ENCODE data around the gene PRKG1. TPM values are rescaled to one million over a fixed set of nuclear protein-coding genes. Genes with fewer than 3 reads are reported as not detected.

Gene PRKG1
- total RNA-seq, 2 donors from 2014 or later, result 31.5 to 34.7 TPM

- intact Hi-C loops (cut with DNase I), result no loop called here
- DNase-seq, result no peak
- ATAC-seq, result no peak
Observed at GRCh38 chr10:52105301-52105700, 1031.0 kb downstream of the PRKG1 start.

DNA sequence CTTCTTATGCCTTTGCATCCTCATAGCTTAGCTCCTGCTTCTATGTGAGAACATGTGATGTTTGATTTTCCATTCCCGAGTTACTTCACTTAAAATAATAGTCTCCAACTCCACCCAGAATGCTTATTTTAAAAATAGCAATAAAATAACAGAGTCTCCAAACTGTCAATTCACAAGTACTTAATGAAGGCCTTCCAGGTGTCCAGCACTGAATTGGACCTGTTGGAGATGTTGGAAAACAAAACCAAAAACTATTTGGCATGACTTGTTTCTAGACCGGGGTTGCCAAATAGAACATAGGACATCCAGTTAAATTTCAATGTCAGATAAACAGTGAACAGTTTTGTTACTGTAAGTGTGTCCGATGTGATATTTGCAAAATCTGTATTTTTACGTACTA, 1031.7 kb downstream of the PRKG1 start:
- no peak for DNase-seq
- no peak for ATAC-seq
- intact Hi-C loops (cut with DNase I), result no loop called here

DNA sequence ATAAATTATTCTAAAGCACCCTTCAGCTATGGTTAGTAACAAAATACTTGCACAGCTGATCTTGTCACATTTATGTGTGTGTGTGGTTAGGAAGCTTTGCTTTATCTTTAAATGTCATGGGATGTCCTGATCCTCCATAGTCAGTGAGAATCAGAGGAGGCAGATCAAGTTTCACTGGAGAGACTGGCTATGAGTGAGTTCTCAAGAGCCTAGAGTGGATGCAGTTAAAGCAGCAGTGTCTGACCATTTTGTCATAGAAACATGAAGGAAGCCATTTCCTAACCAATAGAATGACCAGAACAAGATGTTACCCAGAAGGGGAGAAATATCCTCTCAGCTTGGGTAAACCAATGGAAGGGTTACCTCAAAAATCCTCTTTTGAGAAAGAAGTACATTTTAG, 1032.6 kb downstream of the PRKG1 start:
- intact Hi-C loops (cut with DNase I), result no loop called here
- no peak for ATAC-seq

DNA sequence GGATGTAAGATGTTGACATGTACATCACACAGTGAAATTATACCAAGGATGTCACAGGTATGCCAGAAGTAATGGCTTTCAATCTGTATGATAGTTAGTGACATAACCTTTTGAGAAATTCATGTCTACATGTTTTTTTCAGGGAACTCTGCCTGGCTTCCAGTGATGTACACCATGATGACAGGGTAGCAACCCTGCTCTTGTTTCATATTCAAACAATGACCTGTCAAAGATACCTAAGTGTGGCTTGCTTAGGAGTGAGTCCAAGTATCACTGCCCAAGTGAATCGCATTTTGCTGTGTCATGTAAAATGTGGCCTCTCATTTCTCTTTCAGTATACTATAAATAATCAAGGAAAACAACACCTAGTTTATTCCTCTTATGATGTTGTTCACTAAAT, 1033.9 kb downstream of the PRKG1 start:
- ATAC-seq (no peak), DNase-seq (no peak)
- intact Hi-C loops (cut with DNase I), result no loop called here

More for the DNA sequence above, 1032.6 kb downstream of the PRKG1 start:
- no peak for DNase-seq

- intact Hi-C loops (cut with DNase I), result no loop called here
- ATAC-seq (no peak), DNase-seq (no peak)
Observed at GRCh38 chr10:52110576-52110975, 1036.3 kb downstream of the PRKG1 start.

DNA sequence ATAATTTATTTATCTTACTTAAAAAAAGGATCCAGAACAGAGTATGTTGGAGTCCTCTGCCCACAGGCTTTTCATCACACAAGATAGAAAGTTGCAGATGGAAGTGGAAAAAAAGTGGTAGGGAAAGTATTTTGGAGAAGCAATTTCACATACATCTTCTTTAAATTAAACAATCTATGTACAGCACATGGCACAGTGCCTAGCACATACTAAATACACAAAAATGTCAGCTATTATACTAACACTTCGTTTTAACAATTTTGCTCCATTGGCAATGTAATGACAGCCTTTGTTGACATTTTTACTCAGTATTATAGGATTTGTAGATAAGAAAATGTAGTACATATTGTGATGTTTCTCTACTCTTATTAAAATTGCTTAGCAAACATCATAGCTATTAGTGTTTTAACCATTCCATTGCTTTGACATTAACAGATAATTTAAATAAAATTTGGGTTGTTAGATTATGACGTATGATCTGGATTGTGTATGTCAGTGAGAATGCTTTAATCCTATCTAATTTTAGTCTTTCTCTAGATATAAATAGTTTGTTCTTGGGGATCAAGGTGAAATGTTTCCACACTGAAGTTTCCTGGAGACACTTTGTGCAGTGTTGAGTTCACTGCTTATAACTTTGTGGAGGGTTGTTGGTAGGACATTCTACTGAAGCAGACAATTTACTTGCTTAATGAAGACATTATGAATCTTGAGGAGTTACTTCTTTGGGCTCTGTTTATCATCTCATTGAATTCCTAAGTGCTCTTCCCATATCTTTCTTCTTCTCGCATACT, 1037.0 kb downstream of the PRKG1 start:
- intact Hi-C loops (cut with DNase I), result no loop called here
- no peak for ATAC-seq
- DNase-seq, result no peak

- ATAC-seq, result no peak
- DNase-seq, result no peak
- intact Hi-C loops (cut with DNase I), result no loop called here
Observed at GRCh38 chr10:52115823-52116222, 1041.5 kb downstream of the PRKG1 start.

- DNase-seq (no peak), ATAC-seq (no peak)
- intact Hi-C loops (cut with DNase I), result no loop called here
Observed at GRCh38 chr10:52119507-52119906, 1045.2 kb downstream of the PRKG1 start.

GRCh38 chr10:52121688-52122087, 1047.4 kb downstream of the PRKG1 start:
- intact Hi-C loops (cut with DNase I), result no loop called here
- DNase-seq (no peak), ATAC-seq (no peak)

DNA sequence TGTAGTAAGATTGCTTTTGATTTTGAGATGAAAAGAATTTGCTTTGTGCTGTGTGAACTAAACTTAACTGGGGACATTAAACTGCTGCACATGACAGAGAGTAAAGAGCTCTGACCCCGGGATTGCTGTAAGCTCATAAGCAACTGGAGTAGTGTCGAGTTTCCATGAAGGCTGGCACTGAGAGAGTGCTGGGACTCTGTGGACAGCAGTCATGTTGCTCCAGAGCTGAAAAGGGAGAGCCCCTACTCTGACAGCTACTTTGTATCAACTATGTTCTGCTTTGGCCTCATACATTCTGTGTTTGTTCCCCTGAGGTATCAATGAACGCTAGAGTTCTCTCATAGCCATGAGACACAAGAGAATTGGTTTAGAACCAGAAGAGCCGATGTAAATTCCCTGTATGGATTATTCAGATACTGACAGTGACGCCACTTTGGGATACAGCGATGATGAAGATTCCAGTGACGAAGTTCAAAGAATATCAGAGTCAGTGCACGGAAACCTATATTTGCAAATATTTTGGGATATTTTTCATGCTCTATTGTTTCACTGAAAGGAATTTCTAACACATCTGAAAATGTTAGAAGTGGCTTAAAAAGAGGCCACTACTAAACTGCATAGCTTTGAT, 1053.9 kb downstream of the PRKG1 start:
- intact Hi-C loops (cut with DNase I), result no loop called here
- DNase-seq, result no peak
- ATAC-seq, result no peak

GRCh38 chr10:52129410-52130178, 1055.3 kb downstream of the PRKG1 start:
- ATAC-seq, result no peak
- intact Hi-C loops (cut with DNase I), result no loop called here
- DNase-seq, result no peak

DNA sequence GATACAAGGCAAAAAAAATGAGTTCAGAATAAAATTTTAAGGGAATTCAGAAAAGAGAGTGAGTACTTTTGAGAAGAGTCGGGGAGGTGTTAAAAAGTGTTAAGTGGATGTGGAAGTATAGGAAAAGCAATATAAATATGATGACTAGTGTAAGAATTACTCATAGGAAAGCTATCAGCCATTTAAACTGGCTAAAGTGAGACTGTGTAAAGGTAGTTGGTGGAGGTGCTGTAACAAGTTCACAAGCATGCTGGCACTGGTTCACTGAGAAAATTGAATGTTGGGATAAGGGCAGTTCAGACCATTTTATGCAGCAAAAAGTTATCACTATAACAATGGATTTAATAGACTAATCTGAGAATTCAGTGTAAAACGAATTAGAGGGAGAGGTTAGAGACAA, 1060.8 kb downstream of the PRKG1 start:
- intact Hi-C loops (cut with DNase I), result no loop called here
- no peak for ATAC-seq

GRCh38 chr10:52136921-52137320, 1062.6 kb downstream of the PRKG1 start:
- no peak for ATAC-seq
- intact Hi-C loops (cut with DNase I), result no loop called here
- DNase-seq, result no peak

More for the DNA sequence above, 1060.8 kb downstream of the PRKG1 start:
- no peak for DNase-seq

- ATAC-seq (no peak), DNase-seq (no peak)
- intact Hi-C loops (cut with DNase I), result no loop called here
Observed at GRCh38 chr10:52143338-52143737, 1069.1 kb downstream of the PRKG1 start.

DNA sequence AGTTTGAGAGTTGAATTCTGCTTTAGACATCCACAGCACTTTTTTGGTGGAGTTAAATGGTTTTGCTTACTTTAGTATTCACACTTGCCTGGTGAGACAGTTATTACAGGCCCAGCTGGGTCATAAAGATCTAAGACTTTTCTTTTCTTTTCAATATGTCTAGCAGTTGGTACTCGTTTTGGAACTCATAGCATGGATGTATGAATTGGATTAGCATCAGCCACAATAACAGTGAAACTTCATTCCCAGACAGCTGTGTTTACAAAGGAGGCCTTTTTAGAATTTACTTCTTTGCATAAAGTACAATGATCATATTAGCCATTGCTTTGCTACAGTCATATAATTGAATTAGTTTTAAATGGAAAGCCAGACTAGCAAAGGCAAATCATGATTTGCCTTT, 1071.3 kb downstream of the PRKG1 start:
- DNase-seq (no peak), ATAC-seq (no peak)
- intact Hi-C loops (cut with DNase I), result no loop called here

DNA sequence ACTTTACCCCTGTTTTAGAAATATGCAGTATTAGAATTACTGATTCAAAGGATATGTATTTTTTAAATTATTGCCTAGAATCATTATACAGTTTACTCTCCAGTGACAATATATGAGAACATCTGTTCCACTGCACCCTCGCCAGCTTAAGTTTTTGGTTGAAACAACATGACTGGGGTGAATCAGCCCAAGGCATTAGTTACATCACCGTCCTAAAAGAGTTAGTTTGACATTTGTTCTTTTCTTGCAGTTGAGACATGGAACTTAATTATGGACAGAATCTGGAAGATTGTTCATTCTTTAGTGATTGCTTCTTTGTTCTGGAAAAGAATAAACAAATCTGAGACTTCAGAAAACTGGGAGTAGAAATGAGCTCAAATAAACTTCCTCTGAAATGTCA, 1072.5 kb downstream of the PRKG1 start:
- intact Hi-C loops (cut with DNase I), result no loop called here
- DNase-seq (no peak), ATAC-seq (no peak)

GRCh38 chr10:52170776-52171175, 1096.5 kb downstream of the PRKG1 start:
- DNase-seq (no peak), ATAC-seq (no peak)
- intact Hi-C loops (cut with DNase I), result no loop called here

- no peak for ATAC-seq
- intact Hi-C loops (cut with DNase I), result no loop called here
- DNase-seq, result no peak
Observed at GRCh38 chr10:52172581-52172980, 1098.3 kb downstream of the PRKG1 start.

DNA sequence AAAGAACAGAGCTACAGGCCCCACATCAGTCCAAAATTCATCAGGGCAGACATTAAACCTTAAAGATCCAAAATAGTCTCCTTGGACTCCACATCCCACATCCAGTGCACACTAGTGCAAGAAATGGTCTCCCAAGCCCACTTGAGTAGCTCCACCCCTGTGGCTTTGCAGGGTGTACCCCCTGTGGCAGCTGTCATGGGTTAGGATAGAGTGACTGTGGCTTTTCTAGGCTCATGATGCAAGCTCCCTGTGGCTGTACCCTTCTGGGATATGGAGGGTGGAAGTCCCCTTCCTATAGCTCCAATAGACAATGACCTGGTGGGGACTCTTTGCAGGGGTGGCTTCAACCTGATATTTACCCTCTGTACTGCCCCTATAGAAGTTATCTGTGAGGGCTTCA, 1111.0 kb downstream of the PRKG1 start:
- ATAC-seq (no peak), DNase-seq (no peak)
- intact Hi-C loops (cut with DNase I), result no loop called here

DNA sequence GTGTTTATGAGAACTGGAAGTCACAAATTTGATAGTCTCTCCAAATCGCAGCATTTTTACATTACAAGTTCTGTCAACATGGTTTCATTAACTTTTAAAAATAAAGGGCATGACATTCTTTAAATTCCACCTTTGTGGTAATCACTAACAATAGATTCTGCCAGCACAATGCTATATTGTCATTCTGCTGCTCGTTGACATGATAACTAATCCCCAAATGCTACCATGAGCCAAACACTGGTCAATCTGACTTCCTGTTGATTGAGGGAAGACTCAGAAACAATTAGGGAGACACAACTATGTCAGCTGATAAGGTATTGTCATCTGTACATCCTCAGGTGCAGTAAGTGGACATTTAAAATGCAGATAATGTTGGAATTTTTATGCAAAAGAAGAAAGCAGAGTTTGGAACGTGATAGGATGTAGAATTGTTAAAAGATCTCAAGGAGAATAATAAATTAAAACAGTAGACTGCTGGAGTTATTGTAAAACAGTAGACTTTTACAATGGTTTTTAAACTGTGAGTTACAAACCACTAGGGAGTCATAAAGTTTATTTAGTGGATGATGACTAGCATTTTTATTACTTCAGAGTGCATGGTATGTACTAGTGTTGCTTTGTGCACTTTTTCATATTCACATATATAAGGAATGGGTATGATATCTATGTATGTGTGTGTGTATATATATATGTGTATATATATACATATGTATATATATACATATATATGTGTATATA, 1113.4 kb downstream of the PRKG1 start:
- intact Hi-C loops (cut with DNase I), result no loop called here
- DNase-seq (no peak), ATAC-seq (no peak)

Data from left cardiac atrium (tissue), 4 donors.